Neural crest cell (in vitro differentiated cells): ENCODE results near the gene FRA10AC1. TPM values are rescaled to one million over a fixed set of nuclear protein-coding genes. Genes with fewer than 3 reads are reported as not detected.

ENCODE experiments used
- DNase-seq: peaks from one replicate; pipeline ENCODE4 v3.0.0; 2021; ENCODE audit warnings: low read depth, mixed read lengths, low spot score
- H3K27ac Mint-ChIP-seq: one replicate; pipeline ENCODE4 v1.8.0; 2021; ENCODE audit warnings: mild to moderate bottlenecking, mixed read lengths; ENCODE audit not compliant: unreplicated experiment
- H3K27me3 Mint-ChIP-seq: 2 replicates; pipeline ENCODE4 v1.8.0; 2021; ENCODE audit warnings: low read depth, mild to moderate bottlenecking, mixed read lengths
- H3K36me3 Mint-ChIP-seq: 2 replicates; pipeline ENCODE4 v1.8.0; 2021; ENCODE audit warnings: low read depth, mild to moderate bottlenecking, mixed read lengths
- H3K4me1 Mint-ChIP-seq: 2 replicates; pipeline ENCODE4 v1.8.0; 2021; ENCODE audit warnings: mixed read lengths
- H3K4me3 Mint-ChIP-seq: one replicate; pipeline ENCODE4 v1.8.0; 2021; ENCODE audit warnings: mild to moderate bottlenecking, mixed read lengths
- H3K9me3 Mint-ChIP-seq: 2 replicates; pipeline ENCODE4 v1.8.0; 2021; ENCODE audit warnings: mixed read lengths
- long read RNA-seq: library from polyadenylated mRNA; unstranded; transcript quantifications from one replicate; pipeline ENCODE4 v2.0.0, GENCODE V29; 2020
- total RNA-seq: library from RNA; stranded (reverse); gene quantifications from 2 replicates; pipeline ENCODE4 v1.2.1, GENCODE V29; 2021
- TF ChIP-seq, protein P1 (sequence below): fragments of 200-600 bp; sonication (generic); conservative IDR thresholded peaks from 2 replicates; pipeline ENCODE4 v1.5.0; 2021; ENCODE audit warnings: antibody characterized with exemption, mild to moderate bottlenecking

Gene FRA10AC1, protein sequence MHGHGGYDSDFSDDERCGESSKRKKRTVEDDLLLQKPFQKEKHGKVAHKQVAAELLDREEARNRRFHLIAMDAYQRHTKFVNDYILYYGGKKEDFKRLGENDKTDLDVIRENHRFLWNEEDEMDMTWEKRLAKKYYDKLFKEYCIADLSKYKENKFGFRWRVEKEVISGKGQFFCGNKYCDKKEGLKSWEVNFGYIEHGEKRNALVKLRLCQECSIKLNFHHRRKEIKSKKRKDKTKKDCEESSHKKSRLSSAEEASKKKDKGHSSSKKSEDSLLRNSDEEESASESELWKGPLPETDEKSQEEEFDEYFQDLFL
- 12.5 and 14.2 TPM in 2 replicates for total RNA-seq
- long read RNA-seq, partial matches to known transcripts: 1 of 6 reads
- long read RNA-seq, other reads (novel, unspliced or antisense): 5 of 6 reads

DNA sequence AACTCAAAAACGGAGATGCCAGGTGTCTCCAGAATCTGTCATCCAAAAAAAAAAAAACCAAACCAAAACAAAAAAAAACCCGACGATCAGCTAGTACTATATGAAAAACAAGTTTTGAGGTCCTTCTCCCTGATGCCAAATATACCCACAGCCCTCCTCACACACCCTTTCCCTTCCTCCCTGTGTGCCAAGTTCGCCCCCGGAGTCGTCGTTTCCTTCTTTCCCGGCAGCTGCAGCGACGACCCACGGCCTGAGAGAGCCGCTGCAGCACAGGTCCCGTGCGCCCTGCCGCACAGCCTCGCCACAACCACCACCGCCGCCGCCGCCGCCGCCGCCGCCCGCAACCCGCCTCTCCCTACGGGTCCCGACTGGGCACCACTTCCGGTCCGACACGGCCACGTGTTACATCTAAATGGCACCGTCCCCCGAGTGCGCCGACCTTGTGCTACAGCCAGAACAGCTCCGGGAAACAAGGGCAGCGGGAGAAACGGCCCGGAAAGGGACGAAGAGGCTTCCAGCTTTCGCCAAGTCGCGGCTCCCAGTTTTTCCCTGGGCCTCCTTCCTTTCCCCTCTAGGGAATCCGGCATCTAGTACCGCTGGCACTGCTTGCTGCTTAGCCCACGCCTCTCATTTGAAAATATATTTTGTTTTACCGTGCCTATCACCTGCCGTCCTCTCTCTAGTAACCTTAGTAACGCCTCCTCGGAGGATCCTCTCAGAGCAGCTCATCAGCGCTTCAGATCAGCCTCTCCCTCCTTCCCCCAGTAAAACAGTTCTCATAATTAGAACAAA is at the start of gene FRA10AC1:
Gene FRA10AC1, minus strand, starts transcription at position 383 of the 792 bp plus-strand sequence. CDS start 2,486 bp downstream, outside the sequence.
- no peaks in the 10 kb centered on the region for H3K27me3 Mint-ChIP-seq
- peaks cover 3% of the 10 kb centered on the region for H3K4me1 Mint-ChIP-seq
- H3K27ac Mint-ChIP-seq: no peak within 1 kb of the TSS
- TF ChIP-seq, protein P1, sequence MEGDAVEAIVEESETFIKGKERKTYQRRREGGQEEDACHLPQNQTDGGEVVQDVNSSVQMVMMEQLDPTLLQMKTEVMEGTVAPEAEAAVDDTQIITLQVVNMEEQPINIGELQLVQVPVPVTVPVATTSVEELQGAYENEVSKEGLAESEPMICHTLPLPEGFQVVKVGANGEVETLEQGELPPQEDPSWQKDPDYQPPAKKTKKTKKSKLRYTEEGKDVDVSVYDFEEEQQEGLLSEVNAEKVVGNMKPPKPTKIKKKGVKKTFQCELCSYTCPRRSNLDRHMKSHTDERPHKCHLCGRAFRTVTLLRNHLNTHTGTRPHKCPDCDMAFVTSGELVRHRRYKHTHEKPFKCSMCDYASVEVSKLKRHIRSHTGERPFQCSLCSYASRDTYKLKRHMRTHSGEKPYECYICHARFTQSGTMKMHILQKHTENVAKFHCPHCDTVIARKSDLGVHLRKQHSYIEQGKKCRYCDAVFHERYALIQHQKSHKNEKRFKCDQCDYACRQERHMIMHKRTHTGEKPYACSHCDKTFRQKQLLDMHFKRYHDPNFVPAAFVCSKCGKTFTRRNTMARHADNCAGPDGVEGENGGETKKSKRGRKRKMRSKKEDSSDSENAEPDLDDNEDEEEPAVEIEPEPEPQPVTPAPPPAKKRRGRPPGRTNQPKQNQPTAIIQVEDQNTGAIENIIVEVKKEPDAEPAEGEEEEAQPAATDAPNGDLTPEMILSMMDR: peak; percentile 66
- no peaks in the 10 kb centered on the region for H3K36me3 Mint-ChIP-seq
- H3K4me3 Mint-ChIP-seq: no peak within 1 kb of the TSS
- peak; percentile 95 for DNase-seq
- H3K9me3 Mint-ChIP-seq: no peaks in the 10 kb centered on the region

DNA sequence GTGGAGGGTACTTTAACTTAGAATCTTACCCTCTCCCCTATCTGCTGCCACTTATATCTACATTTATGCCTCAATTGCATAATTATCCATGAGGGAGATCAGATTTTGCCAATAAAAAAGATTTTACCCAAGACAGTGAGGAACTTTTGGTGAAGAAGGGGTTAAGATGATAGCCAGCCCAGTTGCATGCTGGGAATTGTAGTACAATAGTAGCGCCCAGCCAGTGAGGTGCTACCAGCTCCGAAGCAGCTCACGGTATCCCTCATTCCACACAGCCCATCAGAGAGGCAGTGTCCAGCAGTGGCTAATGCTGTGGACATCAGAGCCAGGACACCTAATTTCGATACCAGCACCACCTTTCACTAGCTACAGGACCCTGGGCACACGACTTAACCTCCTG is 49.4 kb upstream of the FRA10AC1 start:
- peaks cover 2% of the 10 kb centered on the region for H3K27me3 Mint-ChIP-seq
- DNase-seq: peak; percentile 46
- H3K9me3 Mint-ChIP-seq: no peaks in the 10 kb centered on the region
- TF ChIP-seq, protein P1: no peak
- peaks cover 68% of the 10 kb centered on the region for H3K4me1 Mint-ChIP-seq
- H3K36me3 Mint-ChIP-seq: no peaks in the 10 kb centered on the region
- peak overlapping the region; percentile 63 for H3K4me3 Mint-ChIP-seq
- H3K27ac Mint-ChIP-seq: no peak overlapping the region

DNA sequence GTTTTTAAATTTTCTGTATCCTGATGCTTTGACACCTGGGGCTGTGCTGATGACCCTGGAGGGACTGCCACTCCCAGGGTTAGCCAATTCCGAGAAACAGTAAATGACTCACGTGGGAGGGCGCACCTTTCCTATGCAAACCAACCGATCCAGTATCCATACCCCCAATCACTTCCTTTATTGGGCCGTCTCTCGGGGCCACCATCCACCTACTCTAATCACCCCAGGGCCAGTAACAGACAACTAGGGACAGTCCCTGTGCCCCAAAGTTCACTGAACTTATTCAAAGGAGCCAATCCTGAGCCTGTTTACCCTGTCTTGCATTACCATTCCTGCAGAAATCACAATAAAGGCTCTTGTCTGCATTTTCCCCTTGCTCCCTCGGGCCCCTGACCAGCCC is 48.7 kb upstream of the FRA10AC1 start:
- no peaks in the 10 kb centered on the region for H3K36me3 Mint-ChIP-seq
- no peak overlapping the region for H3K4me3 Mint-ChIP-seq
- H3K4me1 Mint-ChIP-seq: peaks cover 63% of the 10 kb centered on the region
- TF ChIP-seq, protein P1: no peak
- H3K9me3 Mint-ChIP-seq: no peaks in the 10 kb centered on the region
- H3K27me3 Mint-ChIP-seq: no peaks in the 10 kb centered on the region
- DNase-seq: no peak
- no peak overlapping the region for H3K27ac Mint-ChIP-seq

DNA sequence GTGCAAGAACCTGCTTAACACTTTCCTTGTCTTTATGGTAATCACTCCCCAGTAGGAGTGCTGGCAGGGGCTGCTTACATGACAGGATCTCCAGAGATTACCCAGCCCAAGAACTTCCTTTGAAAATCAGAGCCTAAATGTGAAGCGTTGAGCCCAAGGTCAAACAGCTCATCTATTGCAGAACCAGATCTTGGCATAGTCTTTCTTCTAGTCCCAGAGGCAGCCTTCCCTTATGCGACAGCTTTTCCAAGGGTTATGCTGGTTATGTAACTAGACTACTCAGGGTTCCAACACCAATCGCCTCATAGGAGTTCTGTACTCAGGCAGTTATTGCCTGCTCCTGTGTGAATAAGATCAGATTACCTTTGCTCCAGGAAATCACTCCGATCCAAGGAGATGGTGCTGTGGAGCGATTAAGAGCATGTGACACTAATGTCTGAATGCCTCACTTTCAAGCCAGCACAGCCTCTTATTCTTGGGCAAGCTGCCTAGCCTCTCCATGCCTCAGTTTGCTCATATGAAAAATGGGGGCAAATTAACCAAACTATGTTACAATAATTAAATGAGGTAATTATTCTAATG is 46.9 kb upstream of the FRA10AC1 start:
- TF ChIP-seq, protein P1: no peak
- DNase-seq: no peak
- Mint-ChIP-seq H3K4me1 (peaks cover 52% of the 10 kb centered on the region), H3K27ac (peak overlapping the region; percentile 16), H3K27me3 (no peaks in the 10 kb centered on the region), H3K36me3 (no peaks in the 10 kb centered on the region), H3K9me3 (no peaks in the 10 kb centered on the region), H3K4me3 (no peak overlapping the region)

DNA sequence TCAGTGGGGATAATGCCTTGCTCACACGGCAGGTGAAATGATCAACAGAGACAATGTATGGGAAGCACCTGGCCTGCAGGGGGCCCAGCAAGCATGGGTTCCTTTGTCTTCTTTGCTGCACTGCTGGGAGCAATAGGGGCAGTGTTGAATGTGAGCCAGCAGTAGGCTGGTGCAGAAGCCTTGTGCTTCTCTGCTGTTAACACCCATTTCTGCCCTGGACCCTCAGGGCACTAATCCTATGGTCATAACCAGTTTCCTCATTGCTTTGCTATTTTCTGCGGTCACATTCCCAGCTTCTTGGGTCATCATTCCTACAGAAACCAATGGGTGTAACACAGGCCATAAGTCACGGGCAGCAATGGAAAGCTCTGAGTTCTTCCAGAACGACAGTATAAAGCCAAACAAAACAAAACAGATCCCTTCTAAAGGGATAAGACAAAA is 44.5 kb upstream of the FRA10AC1 start:
- TF ChIP-seq, protein P1: peak; percentile 60
- H3K9me3 Mint-ChIP-seq: no peaks in the 10 kb centered on the region
- H3K4me3 Mint-ChIP-seq: no peak overlapping the region
- peaks cover 37% of the 10 kb centered on the region for H3K4me1 Mint-ChIP-seq
- no peak overlapping the region for H3K27ac Mint-ChIP-seq
- DNase-seq: no peak
- no peaks in the 10 kb centered on the region for H3K36me3 Mint-ChIP-seq
- no peaks in the 10 kb centered on the region for H3K27me3 Mint-ChIP-seq
